Measurements from ENCODE around the gene ISCA2.

The ISCA2 gene

GRCh38 chr14:74508292-74508731 is 14.7 kb downstream of the ISCA2 start:
- no peak for TF ChIP-seq CTCF (IDR thresholded peaks at IDR 0.05)
- DNase-seq (ENCODE audit: low spot score): peak; percentile 65
- peak overlapping the region in 1 of 2 donors; percentile 78 for H3K27ac ChIP-seq
- no peak overlapping the region for H3K4me3 ChIP-seq

- peak; percentile 65 for DNase-seq (ENCODE audit: low spot score)
- Histone ChIP-seq H3K4me3 (no peak overlapping the region), H3K27ac (peak overlapping the region in 1 of 2 donors; percentile 78)
- TF ChIP-seq CTCF (IDR thresholded peaks at IDR 0.05): no peak
Observed at GRCh38 chr14:74508844-74509428, 15.4 kb downstream of the ISCA2 start.

GRCh38 chr14:74509587-74510222 is 16.1 kb downstream of the ISCA2 start:
- DNase-seq (ENCODE audit: low spot score): peak; percentile 72
- no peak for TF ChIP-seq CTCF (IDR thresholded peaks at IDR 0.05)
- Histone ChIP-seq H3K4me3 (no peak overlapping the region), H3K27ac (peak overlapping the region in 1 of 2 donors; percentile 78)

GRCh38 chr14:74510223-74510931 is 16.8 kb downstream of the ISCA2 start:
- no peak for TF ChIP-seq CTCF (IDR thresholded peaks at IDR 0.05)
- Histone ChIP-seq H3K4me3 (no peak overlapping the region), H3K27ac (peak overlapping the region; percentile 73 to 78)
- no peak for DNase-seq (ENCODE audit: low spot score)

- no peak for DNase-seq (ENCODE audit: low spot score)
- peak overlapping the region; percentile 73 to 78 for H3K27ac ChIP-seq
- TF ChIP-seq CTCF (IDR thresholded peaks at IDR 0.05): no peak
- peak overlapping the region; percentile 17 for H3K4me3 ChIP-seq
Observed at GRCh38 chr14:74510959-74511409, 17.4 kb downstream of the ISCA2 start.

GRCh38 chr14:74511966-74512830 is 18.6 kb downstream of the ISCA2 start:
- no peak for TF ChIP-seq CTCF (IDR thresholded peaks at IDR 0.05)
- H3K27ac ChIP-seq: peak overlapping the region; percentile 73 to 78
- no peak for DNase-seq (ENCODE audit: low spot score)

More at GRCh38 chr14:74511966-74512830, 18.6 kb downstream of the ISCA2 start:
- no peak overlapping the region for H3K4me3 ChIP-seq
